DMS 273 (cell line): ENCODE results near the gene SF3A1.

Experiments
- DNase-seq: peaks from one replicate; lab custom pipeline; 2025; ENCODE audit not compliant: unreplicated experiment; lab: John Stamatoyannopoulos, UW

SF3A1 gene

DNA sequence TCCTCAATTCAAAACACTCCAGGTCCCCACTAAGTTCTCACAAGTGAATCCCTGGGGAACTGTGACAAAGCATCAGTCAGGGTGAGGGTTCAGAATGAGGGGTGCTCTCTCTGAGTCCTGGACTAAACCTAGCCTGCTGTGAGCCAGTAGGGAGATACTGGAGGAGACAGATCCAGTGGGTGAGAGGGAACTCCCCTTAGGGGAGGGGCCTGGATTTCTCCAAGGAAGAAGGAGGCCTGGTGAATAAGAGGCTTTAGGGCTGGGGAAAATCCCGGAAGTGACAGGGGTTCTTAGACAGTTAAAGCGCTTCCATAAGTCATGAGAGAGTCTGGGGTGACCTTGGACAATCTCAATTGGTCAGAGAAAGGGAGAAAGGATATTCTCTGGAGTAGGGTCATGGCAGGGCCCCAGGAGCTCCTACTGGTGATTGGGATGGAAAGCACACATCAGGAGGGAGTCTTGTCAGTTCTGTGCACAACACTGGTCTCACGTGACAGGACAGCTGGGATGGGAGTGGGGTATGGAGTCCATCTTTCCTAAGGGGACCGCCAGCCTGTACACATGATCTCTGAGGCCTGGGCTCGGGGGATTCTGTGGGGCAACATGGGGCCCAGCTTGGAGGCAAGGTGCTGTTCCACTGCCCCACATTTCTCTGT is 31.5 kb downstream of the SF3A1 start:
- peak; percentile 26 for DNase-seq

DNA sequence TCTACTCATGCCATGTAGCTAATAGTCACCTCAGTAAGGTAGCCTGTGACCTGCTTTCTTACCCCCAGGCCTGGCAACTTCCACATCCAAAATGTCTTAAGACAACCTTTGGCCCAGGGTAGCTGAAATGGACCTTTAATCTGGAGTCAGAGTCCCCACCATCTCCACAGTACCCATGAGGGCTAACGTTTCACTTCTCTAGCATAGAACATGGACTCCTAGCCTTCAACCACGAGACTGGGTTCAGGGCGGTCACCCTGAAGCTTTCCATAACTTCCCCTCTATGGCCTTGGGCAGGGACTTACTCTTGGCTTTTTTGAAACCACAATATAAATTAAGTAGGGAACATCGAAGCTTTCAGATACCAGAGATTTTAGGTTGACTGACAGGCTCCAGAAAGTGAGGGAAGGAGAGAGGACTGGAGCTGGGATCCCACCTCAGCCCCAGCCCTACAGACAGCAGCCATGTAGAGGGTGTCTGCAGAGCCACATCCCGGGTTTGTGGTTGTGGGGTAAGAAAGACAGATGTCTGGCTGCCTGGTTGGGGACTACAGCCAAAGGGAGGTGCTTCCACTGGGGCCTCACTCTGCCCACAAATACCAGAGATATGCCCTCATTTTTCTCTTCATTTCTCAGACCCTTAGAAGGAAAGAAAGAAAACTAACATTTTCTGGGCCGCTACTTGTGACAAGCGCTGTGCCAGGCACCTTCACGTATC is 32.5 kb downstream of the SF3A1 start:
- no peak for DNase-seq

DNA sequence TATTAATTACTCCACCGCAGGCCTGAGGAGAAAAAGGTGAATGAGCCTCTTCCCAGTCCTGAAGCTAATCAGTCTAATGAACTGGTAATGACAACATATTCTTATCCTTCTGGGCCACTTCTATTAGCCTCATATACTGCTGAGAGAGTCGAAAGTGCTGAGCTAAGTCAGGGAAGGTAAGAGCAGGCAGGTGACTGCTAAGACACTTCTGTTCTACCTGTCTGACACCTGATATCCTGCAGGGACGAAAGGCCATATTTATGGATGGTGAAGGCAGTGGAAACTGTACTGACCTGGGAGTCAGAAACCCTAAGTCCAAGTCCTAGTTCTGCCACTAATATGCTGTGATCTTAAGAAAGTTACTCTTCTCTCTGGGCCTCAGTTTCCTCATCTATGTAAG is 33.4 kb downstream of the SF3A1 start:
- no peak for DNase-seq

DNA sequence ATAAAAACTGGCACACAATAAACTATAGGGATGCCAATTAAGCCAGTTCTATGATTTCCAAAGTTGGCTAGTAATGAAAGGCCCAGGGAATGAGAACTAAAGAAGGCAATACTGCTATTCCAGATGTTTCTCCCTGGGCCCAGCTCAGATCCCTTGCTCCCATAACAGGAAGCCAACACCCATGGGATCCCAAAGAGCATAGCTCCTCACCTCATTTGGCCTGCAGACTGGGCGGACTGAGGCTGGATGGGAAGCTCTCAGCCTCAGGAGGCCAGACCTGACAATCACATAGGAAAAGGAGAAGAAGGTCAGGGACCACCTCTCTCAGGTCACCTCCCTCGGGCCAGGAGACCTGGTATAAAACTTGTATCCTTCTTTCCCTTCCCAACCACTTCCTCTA is 35.2 kb downstream of the SF3A1 start:
- no peak for DNase-seq

DNA sequence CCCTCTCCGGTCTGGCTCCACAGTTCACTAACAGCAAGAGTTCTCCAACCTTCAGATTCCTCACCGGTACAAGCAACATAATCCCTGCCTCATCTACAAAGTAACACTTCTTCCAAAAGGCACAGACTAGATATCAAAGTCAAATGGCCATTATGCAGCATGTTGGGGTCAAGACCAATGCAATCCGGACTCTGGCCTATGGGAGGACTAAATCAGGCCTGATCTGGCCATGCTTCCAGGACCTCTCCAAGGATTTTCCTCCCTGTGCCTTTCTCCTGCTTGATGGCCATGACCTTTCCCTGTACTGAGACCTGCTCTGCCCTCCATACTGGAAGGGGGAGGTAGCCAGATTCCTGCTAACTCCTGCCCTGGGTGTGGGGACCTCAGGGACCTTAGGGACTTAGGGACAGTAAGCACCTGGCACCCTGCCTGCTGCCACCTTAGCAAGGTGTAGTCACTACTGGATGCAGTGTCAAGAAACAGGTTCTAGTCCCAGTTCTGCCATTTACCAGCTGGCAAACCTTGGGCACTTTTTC is 36.6 kb downstream of the SF3A1 start:
- no peak for DNase-seq

DNA sequence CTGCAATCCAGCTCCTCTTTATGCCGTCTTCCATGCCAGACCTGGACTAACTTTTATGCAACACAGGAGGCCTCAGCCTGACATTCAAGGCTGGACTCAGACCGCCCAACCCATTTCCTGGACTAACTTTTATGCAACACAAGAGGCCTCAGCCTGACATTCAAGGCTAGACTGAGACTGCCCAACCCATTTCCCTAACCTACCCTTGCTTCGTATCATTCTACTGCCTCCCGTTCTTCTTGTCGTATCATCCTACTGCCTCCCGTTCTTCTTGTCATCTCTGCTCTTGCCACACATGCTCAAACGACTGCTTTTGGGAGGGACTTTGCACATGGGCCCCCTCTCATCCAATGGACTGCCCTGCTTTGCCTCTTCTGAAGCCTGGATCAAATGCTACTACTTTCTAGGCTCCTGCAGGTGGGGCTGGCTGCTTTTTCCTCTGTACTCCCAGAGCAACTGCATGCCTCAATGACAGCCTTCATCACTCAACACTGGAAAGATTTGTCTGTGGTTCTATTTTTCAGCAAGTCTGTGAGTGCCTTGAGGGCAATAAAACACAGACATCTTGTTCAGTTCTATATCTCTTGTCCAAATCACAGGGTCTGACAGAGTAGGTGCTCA is 37.8 kb downstream of the SF3A1 start:
- DNase-seq: no peak

DNA sequence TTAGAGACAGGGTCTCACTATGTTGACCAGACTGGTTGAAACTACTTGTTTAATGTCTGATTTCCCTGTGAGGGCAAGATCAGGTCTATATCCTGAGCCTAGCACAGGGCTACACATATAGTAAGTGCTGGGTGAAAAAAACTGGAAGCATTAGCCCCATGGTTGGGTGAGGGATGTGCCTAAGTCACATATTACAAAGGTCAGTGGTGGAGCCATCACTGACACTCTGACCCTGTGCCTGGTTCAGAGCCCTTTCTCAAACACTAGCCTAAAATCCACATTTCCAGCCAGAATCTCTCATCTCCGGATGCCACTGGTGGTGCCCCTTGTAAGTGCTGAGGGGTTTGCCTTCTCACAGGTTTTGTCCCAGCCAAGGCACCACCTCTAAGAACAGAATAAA is 38.9 kb downstream of the SF3A1 start:
- no peak for DNase-seq

DNA sequence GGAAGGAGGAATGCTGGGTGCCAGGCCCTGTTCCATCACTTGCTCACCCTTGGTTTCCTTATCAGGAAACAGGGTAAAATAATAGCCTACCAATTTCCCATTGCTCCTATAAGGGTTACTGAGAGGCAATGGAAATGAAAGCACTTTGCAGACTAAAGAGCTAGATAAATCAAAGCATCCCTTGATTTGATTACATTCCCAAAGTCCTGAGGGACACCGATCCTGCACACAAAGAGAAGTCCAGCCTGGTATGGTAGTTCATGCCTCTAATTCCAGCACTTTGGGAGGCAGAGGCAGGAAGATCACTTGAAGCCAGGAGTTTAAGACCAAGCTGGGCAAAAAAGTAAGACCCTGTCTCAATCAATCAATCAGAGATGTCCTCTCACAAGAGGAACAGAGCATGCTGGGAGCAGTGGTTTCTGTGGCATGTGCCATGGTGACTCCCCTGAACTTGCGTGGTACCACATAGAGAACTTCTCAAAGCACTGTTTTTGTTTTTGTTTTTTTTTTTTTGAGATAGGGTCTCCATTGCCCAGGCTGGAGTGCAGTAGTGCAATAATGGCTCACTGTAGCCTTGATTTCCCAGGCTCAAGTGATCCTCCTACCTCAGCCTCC is 40.6 kb downstream of the SF3A1 start:
- DNase-seq: no peak

DNA sequence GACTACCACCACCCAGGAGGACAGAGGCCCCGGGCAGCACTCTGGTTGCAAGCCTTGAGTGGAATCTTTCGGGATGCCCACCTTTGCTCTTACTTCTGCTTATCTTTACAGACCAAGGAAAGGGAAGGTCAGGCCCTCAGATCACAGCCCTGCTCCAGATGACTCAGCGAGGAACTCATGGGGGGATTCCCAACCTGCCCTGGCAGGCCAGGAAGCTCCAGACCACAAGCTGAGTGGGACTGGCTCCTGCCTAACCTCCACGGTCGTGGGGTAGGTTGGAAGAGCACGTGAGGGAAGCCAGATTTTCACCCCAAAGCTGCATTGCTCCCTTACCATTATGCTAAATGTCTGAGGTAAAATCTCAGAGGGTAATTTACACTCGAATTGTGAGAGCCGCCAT is 41.8 kb downstream of the SF3A1 start:
- DNase-seq: no peak

DNA sequence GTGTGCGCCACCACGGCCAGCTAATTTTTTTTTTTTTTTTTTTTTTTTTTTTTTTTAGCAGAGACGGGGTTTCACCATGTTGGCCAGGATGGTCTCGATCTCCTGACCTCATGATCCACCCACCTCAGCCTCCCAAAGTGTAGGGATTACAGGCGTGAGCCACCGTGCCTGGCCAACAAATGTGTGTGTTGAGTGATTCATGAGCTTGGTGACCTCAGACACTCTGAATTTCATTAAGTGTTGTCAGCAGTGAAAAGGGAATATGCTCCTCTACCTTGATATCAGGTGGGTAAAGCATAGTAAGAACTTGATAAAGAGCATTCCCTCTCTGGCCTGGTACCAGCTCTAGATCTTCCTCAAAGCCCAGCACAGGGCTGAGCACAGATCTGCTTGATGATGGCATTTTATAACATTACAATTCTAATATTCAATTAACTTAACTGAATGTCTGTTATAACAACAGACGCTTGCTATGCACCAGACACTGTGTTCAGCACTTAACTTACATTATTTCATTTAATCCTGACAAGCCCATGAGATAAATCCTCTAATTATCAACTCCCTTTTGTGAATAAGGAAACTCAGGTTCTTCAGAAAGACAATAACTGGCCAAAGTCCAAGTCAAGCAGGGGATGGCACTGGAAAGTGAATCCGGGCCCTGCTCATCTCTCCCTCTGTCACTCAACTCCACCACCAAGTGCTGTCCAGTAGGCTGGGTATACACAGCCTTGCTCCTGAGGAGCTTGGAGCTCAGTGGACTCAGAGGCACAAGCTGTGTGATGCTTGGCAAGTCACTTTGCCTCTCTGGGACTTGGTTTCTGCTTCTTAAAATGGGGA is 42.9 kb downstream of the SF3A1 start:
- DNase-seq: no peak

DNA sequence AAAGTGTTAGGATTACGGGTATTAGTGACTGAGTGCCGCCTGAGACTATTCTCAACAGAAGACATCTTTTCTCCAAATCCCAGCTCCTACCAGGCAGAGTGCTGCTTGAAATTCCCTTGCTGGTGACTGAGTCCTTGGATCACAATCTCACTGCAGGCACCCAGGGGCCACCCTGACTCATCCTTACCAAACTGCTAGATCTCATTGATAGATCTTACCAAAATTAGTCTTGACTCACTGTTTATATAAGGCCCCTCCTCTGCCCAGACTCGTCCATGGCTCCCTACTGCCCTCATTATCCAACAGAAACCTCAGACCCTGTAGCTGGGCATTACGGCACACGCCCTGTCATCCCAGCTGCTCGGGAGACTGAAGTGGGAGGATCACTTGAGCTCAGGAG is 44.6 kb downstream of the SF3A1 start:
- DNase-seq: no peak

DNA sequence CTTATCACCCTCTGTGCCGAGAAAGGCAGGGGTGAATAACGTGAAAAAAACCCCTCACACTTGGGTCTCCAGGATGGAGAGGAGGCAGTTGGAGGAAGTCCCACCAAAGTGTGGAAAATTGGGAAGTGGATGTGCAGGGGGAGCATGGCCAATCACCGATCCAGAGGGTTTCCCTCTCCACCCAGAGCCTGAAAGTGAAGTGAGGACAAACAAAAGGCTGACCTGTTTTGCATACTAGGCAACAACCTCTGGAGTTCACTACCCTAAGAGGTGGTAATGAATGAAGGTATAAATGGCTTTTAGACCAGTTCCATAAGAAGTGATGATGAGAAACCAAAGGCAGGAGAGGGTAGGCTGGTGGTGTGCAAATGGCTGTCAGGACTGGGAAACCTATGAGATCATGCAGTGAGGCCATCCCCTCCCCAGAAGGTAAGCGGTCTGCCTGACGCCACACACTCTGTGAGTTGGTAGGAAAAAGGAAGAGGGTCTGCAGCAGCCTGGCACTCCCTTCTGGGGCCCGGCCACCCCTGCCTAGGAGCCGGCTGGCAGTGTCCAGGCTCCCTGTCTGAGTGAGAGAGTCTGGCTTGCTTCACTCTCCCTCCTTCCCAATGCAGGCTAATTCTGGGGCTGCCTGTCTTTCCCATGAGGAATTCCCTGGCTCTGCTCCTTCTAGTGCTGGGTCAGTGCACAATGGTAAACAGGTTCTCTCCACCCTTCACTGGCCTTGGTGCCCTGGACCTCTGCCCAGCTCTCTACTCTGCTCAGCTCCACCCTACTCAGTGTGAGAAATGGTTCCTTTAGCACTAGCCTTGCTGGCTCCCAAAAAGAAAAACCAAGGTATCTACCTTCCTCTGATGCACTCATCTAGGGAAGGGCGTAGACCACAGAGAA is 45.6 kb downstream of the SF3A1 start:
- no peak for DNase-seq

DNA sequence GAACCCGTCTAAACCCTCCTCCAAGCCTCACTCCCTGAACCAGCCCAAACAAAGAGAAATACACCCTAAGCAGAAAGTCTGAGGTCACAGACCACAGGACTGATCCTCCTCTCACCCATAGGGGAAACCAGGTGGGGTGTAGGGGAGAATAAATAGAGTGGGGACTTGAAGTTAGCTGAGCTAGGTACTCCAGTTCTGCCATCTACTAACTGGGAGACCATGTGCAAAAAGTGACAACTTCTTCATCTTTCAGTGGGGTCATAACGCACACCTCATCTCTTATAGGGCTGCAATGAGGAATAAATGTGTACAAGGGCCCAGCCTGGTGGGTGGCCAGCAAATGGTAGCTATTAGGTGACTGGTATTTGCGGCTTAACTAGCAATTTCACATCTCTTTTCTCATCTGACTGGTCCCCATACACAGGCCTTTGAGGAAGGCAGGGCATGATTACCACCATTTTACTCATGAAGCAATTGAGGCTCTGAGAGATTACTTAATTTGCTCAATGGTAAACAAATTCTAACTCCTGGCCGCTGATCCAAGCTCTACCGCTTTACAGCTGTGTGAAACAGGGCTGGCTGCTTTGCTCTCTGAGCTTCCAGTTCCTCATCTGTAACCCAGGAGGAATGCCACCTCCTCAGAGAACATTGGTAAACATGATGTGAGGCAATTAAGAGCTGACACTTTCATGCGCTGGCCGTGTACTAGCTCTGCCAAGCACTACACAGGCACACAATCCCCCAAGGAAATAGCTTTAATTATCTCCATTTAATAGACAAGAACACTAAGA is 46.5 kb downstream of the SF3A1 start:
- DNase-seq: no peak

DNA sequence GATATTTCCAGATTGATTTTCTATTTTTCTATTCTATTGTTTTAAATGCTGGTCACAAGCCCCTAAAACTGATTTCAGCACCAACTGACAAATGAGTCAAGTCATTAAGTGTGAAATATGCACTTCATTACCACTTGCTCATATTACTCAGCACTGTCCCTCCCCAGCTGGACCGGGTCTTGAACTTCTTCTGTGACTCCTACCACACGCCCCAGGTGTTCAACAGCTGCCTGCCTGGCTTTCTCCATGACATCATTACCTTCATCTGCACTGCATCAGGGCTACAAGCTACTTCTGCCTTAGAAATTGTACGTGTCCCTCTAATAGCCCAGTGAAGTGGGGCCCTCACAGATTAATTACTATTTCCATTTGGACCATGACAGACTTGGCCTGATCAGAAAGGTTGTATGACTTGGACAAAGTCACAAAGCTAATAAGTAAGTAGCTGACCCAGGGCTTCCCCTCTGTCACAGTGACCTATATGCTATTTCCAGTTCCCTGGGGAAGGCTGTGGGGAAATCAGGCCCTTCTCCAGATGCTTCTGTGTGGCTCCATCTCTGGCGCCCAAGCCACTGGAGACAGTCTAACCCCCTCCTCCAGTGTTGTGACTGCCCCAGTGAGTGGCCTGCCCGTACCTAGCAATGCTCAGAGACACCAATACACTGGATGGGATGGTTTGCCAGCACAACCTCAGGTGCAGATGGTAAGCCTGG is 48.0 kb downstream of the SF3A1 start:
- DNase-seq: no peak

DNA sequence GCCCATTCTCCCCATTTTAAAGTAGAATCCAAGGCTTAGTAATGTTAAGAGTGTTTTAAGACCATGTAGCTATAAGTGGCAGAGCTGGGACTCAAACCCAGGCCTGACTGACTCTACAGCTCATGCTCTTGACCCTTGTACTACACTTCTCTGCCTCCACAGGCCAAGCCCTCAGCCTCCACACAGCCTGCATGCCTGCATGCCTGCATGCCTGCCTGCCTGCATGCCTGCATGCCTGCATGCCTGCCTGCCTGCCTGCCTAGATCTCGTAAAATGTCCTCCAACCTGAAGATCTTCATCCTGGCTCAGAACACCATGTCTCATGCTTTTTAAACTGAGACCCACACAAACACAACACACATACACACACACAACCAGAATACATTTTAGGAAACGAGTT is 48.6 kb downstream of the SF3A1 start:
- DNase-seq: no peak

DNA sequence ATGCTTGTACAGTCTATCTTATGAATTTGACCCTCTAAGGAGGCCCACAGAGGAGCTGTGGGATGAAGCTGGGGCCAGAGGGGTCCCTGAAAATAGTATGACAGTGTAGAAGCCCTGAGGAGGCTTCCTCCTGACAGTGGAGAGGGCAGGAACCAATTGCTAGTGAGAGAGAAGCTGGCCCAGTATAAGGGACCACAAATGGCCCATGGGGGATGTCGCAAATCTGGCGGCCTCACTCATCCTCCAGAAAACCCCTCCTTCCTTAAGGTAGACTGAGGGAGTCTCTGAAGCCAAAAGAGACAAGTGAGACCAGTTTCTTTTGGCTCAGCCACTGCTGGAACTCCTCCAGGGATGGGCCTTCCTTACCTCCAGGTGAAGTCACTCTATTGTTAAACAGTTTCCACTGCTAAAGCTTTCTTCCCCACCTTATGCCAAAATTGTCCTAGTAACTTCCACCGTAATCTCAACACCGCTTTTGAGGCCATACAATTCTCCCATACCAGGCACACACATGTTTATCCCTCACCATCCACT is 49.6 kb downstream of the SF3A1 start:
- DNase-seq: no peak

DNA sequence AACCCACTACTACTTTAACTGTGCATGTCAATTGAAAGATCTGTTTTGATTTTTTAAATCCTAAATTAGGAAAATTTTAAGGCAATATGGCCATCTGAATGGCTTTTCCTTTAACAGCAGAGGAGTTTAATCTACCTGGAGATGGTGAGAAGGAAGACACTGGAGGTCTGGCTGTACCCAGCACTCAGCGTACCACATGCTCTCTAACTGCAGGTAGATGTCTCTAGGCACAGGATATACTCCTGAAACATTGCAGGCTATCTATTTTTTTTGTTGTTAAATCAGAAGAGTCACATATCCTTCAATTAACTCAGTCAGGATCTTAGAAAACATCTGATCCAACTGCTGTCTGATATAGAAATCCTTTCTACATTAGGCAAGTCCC is 50.1 kb downstream of the SF3A1 start:
- no peak for DNase-seq

DNA sequence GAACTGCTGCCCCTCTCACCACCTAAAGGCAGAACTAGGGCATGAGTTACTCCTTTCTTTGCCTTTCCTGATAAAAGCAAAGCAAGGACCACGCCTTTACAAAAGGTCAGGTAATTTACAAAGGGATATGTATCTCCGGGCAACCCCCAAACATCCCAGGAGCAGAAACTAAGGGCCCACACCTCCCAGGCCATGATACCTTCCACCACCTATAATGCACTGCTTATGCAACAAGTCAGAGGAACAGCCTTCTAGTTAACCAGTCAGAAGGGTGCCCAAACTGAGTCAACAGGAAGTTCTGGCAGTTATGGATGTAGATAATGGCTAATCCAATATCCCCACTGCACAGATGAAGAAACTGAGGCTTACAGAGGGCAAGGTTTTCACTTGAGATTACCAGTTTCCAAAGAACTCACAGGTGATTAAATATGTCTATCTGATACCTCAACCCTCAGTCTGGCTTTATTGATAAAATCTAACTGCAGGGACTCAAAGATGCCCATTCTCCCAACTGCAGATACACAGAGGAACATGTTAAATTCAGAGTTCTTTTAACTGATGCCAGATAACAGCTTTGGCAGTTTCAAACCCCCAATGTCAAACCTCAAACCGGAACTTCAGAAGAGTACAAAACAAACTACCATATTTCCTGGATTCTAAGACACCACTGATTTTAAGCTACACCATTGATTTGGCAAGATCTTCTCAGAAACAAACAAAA is 50.6 kb downstream of the SF3A1 start:
- DNase-seq: no peak
